Fibroblast of skin of right quadriceps (primary cell): Measurements from ENCODE around the gene TNIK.

ENCODE experiments used
- DNase-seq: peaks from one replicate; pipeline ENCODE4 v3.0.0-alpha.2; 2013

Gene TNIK

GRCh38 chr3:171183042-171183441, 277.2 kb downstream of the TNIK start:
- DNase-seq = no peak

GRCh38 chr3:171181907-171182690, 278.1 kb downstream of the TNIK start:
- peak; percentile 68 for DNase-seq

GRCh38 chr3:171178714-171179113, 281.5 kb downstream of the TNIK start:
- no peak for DNase-seq

GRCh38 chr3:171177553-171177952, 282.7 kb downstream of the TNIK start:
- DNase-seq = no peak

- no peak for DNase-seq
Measured at GRCh38 chr3:171177056-171177455, 283.1 kb downstream of the TNIK start.

GRCh38 chr3:171176244-171176933, 283.8 kb downstream of the TNIK start:
- DNase-seq = no peak

- DNase-seq = no peak
Measured at GRCh38 chr3:171175741-171176234, 284.4 kb downstream of the TNIK start.

GRCh38 chr3:171173736-171174135, 286.5 kb downstream of the TNIK start:
- no peak for DNase-seq

GRCh38 chr3:171172070-171172469, 288.1 kb downstream of the TNIK start:
- DNase-seq = no peak

GRCh38 chr3:171169866-171170265, 290.3 kb downstream of the TNIK start:
- no peak for DNase-seq

GRCh38 chr3:171169443-171169842, 290.8 kb downstream of the TNIK start:
- no peak for DNase-seq

- no peak for DNase-seq
Measured at GRCh38 chr3:171168551-171168950, 291.7 kb downstream of the TNIK start.

- DNase-seq = peak; percentile 55
Measured at GRCh38 chr3:171168086-171168485, 292.1 kb downstream of the TNIK start.

GRCh38 chr3:171165983-171166382, 294.2 kb downstream of the TNIK start:
- peak; percentile 37 for DNase-seq

GRCh38 chr3:171165499-171165921, 294.7 kb downstream of the TNIK start:
- DNase-seq = no peak

GRCh38 chr3:171164067-171164465, 296.1 kb downstream of the TNIK start:
- DNase-seq = no peak

GRCh38 chr3:171163101-171164066, 296.8 kb downstream of the TNIK start:
- DNase-seq = no peak

- no peak for DNase-seq
Measured at GRCh38 chr3:171160325-171160724, 299.9 kb downstream of the TNIK start.

- DNase-seq = no peak
Measured at GRCh38 chr3:171159822-171160157, 300.4 kb downstream of the TNIK start.

- DNase-seq = no peak
Measured at GRCh38 chr3:171159024-171159821, 301.0 kb downstream of the TNIK start.

- DNase-seq = no peak
Measured at GRCh38 chr3:171157980-171158379, 302.2 kb downstream of the TNIK start.

GRCh38 chr3:171157286-171157685, 302.9 kb downstream of the TNIK start:
- DNase-seq = peak; percentile 28
